Right hindlimb (tissue), 1 donor: ENCODE measurements around the gene POC5.

Experiments used
- DNase-seq: peaks from one replicate; pipeline ENCODE4 v3.0.0-alpha.2; 2018

The POC5 gene

DNA sequence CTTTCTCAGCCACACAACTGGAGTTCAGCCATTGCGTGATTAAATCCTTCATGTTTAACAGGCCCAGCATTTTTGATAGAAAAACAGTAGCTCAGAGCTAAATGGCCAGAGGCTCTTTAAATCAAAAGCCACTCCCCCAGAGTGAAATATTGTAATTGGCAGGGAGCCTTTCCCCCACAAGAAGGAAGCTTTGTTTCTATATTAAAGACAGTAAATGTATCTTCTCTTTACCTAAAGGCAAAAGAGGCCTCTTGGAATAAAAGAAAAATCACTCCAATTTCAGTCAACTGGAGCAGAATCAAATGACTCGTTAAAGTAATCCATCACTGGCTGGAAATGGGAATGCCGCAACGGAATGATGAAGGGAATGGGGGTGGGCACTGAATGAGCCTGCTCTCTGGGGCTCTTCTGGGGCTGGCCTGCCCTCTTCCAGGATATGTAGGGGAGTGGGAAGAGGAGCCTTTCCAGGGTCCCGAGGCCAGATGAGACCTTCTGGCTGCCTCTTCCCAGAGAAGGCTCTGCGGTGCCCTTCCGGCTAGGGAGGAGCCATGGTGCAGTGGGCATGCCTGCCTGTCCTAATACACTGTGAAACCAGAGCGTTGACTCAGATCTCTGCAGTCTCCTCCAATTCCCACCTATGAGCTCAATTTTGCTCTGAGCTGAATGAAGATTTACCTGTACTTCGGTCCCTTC, 60.8 kb downstream of the POC5 start:
- peak; percentile 49 for DNase-seq

- DNase-seq, result no peak
These were observed 62.4 kb downstream of the POC5 start for GRCh38 chr5:75654693-75655295.

DNA sequence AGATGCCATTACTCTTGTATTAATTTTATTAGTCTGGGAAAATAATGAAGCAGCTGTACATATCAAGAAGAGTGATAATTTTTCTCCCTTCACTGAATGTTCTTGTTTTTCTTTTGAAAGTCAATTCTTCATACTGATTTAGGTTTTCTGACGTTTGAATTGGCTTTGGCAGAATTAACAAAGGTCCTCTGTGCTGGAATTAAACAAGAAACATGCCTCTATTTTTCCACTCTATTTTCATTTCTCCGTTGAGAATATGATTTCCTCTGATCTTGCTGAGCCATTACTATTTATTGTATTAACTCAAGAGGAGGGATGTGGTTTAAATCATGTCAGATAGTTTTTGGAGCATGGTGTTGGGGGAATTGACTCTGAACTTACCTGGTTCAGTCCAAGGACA, 63.7 kb downstream of the POC5 start:
- no peak for DNase-seq

DNA sequence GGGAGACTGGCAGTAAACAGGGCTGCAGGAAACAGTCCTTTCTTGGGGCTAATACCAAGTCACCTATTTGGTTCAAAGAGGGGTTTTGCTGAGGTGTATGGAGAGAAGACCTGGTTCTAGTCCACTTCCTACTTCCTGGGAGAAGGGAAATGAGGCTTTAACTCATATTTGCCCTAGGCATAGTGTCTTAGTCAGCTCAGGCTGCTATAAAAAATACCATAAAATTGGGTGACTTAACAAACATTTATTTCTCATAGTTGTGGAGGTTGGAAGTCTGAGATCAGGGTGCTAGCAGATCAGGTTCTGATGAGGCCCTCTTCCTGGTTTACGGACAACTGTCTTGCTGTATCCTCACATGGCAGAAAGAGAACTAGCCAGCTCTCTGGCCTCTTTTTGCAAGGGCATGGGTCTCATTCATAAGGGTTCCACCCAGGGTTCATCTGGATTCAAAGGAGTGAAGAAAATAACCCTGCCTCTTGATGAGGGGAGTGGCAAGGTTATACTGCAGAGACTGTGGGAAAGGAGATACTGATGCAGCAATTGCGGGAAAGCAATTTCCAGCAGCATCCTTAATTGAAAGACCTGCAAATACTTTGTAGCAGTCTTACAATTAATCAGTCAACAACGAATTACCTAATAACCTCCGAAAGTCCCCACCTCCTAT, 65.5 kb downstream of the POC5 start:
- DNase-seq, result no peak

- no peak for DNase-seq
These were observed 68.5 kb downstream of the POC5 start for GRCh38 chr5:75648712-75649111.

DNA sequence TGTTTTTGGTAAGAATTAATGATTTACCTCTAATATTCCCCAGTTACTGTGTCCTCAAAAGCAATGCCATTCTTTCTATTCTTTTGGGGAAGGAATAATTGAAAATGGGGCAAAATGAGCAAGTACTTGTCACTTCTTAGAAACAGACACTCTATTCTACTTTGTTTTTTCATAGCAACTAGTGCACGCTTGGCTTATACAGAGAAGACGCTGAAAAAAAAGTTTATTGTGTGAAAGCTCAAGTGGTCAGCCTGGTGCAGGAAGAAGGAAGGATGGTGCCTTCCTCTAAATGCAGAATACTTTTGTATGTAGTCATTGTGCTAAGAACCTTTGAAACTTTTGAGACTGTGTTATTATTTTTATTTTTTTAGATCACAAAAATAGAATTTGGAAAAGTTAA, 76.4 kb downstream of the POC5 start:
- DNase-seq, result no peak

- no peak for DNase-seq
These were observed 76.8 kb downstream of the POC5 start for GRCh38 chr5:75640395-75640794.

- no peak for DNase-seq
These were observed 77.5 kb downstream of the POC5 start for GRCh38 chr5:75639535-75640311.

DNA sequence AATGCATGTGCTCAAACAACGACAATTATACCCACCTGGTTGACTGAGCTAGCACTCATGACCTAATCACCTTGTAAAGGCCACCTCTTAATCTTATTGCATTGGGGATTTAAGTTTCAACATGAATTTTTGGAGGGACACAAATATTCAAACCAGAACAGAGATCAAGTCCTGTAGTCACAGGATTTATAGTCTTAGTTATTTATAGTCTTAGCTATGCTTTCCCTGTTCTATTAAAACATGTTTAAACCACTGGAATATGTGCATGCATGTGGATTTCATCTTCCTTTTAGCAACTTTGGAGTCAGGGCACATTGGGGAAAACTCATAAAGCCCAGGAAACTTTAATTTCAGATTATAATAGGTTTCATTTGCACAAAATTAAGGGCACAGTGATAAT, 79.3 kb downstream of the POC5 start:
- DNase-seq, result no peak

DNA sequence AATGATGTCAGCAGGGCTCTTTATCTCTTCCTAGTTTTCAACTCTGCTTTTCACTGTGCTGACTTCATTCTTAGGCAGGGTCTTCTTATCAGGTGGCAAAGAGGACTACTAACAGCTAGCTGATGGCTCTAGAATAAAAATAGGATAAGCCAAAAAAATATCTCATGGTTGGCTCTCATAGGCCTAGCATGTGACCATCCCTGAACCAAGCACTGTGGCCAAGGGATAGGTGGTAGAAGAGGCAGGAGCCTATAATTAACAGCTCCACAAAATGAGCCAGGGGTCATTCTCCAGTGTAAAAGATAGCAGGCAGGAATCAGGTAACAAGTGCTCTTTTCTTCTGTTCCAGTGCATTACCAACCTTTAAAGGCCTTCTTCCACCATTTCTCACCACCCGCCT, 84.9 kb downstream of the POC5 start:
- no peak for DNase-seq

DNA sequence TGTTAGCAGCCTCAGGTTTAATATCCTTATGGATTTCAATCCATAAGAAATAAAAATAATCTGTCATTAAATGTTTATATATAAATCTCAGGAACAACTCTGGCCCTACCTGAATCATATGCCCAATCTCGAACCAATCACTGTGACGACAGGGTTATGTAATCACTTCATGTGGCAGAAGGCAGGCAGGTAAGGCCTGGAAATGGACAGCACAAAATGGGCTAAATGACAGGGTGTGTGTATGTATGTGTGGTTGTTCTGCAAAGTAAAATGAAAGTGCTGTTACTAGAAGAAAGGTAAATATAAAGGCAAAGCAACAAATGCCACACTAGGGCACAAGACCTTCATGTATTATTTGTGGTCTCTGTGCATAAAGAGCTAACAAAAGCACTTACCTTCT, 86.4 kb downstream of the POC5 start:
- DNase-seq, result no peak

- no peak for DNase-seq
These were observed 89.4 kb downstream of the POC5 start for GRCh38 chr5:75627801-75628200.

DNA sequence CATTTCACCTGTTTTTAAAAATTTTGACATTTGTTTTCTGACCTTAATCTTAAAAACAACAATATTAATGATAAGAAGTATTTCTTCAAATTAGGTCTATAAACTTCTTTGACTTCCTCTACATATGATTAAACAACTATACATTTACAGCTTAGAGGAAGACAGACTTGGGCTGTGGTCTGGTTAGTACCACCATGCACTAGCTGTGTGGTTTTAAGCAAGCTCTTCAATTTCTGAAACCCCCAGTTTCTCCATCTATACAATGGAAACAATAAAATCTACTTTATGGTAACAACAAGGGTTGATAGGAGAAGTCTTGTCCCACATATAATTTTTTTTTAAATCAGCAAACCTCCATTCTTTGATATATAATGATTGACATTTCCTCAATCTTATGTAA, 90.3 kb downstream of the POC5 start:
- DNase-seq, result no peak
